Liver (tissue), 9 donors: Measurements from ENCODE around the gene ADNP2. TPM values are rescaled to one million over a fixed set of nuclear protein-coding genes. Genes with fewer than 3 reads are reported as not detected.

Experiments
- DNase-seq: peaks from one replicate; pipeline ENCODE4 v3.0.0-alpha.2; 2017; ENCODE audit warnings: low spot score
- H3K27ac ChIP-seq, 2 donors: one replicate each; pipeline ENCODE4 v1.7.0; 2013; ENCODE audit warnings: inconsistent platforms in 2 of 2, low read length in 2 of 2, control low read depth in 1 of 2, low read depth in 1 of 2, mild to moderate bottlenecking in 1 of 2
- H3K27me3 ChIP-seq, 4 donors: one replicate each; pipeline versions ENCODE4 v1.6.1 to v1.7.0; 2013; ENCODE audit warnings: low read length in 3 of 4, inconsistent platforms in 1 of 4, mild to moderate bottlenecking in 1 of 4, moderate library complexity in 1 of 4; ENCODE audit not compliant: control insufficient read depth in 4 of 4, insufficient read depth in 4 of 4
- H3K36me3 ChIP-seq, 4 donors: one replicate each; pipeline versions ENCODE4 v1.6.1 to v1.7.0; 2013; ENCODE audit warnings: low read length in 3 of 4, mild to moderate bottlenecking in 3 of 4, low read depth in 1 of 4, moderate library complexity in 1 of 4; ENCODE audit not compliant: control insufficient read depth in 4 of 4, insufficient read depth in 3 of 4
- H3K4me1 ChIP-seq, 4 donors: one replicate each; pipeline versions ENCODE4 v1.6.1 to v1.7.0; 2013; ENCODE audit warnings: low read length in 3 of 4, mild to moderate bottlenecking in 3 of 4, moderate library complexity in 1 of 4; ENCODE audit not compliant: control insufficient read depth in 4 of 4, insufficient read depth in 4 of 4
- H3K4me3 ChIP-seq, 3 donors: one replicate each; pipeline versions ENCODE4 v1.6.1 to v1.7.0; 2013; ENCODE audit warnings: low read length in 3 of 3, control low read depth in 1 of 3, low read depth in 1 of 3, mild to moderate bottlenecking in 1 of 3
- H3K9ac ChIP-seq, 2 donors: one replicate each; pipeline ENCODE4 v1.7.0; 2013; ENCODE audit warnings: low read length in 2 of 2, mild to moderate bottlenecking in 2 of 2, moderate library complexity in 2 of 2, control low read depth in 1 of 2, low read depth in 1 of 2
- H3K9me3 ChIP-seq, 4 donors: one replicate each; pipeline versions ENCODE4 v1.6.1 to v1.7.0; 2013; ENCODE audit warnings: low read length in 3 of 4; ENCODE audit not compliant: control insufficient read depth in 4 of 4
- ATF3 ChIP-seq: IDR thresholded peaks from 2 replicates; pipeline ENCODE4 v1.6.1; 2016; ENCODE audit warnings: antibody characterized with exemption
- FOXA1 ChIP-seq: IDR thresholded peaks from 2 replicates; pipeline ENCODE4 v1.6.1; 2016; ENCODE audit warnings: antibody characterized with exemption
- FOXA2 ChIP-seq: IDR thresholded peaks from 2 replicates; pipeline ENCODE4 v1.6.1; 2016; ENCODE audit warnings: antibody characterized with exemption
- GABPA ChIP-seq, 2 donors: IDR thresholded peaks in 1 of 2; conservative IDR thresholded peaks in 1 of 2; 2 replicates each; pipeline ENCODE4 v1.6.1; 2016; ENCODE audit warnings: antibody characterized with exemption in 2 of 2, mild to moderate bottlenecking in 1 of 2, moderate library complexity in 1 of 2
- HNF4A ChIP-seq, 2 donors: conservative IDR thresholded peaks; 2 replicates each; pipeline ENCODE4 v1.6.1; 2016; ENCODE audit warnings: antibody characterized with exemption in 2 of 2, mild to moderate bottlenecking in 2 of 2
- HNF4G ChIP-seq: IDR thresholded peaks from 2 replicates; pipeline ENCODE4 v1.6.1; 2016; ENCODE audit warnings: antibody characterized with exemption
- JUND ChIP-seq, 2 donors: IDR thresholded peaks; 2 replicates each; pipeline ENCODE4 v1.6.1; 2016; ENCODE audit warnings: antibody characterized with exemption in 2 of 2
- NR2F2 ChIP-seq: IDR thresholded peaks from 2 replicates; pipeline ENCODE4 v1.6.1; 2016; ENCODE audit warnings: antibody characterized with exemption
- RAD21 ChIP-seq, 2 donors: IDR thresholded peaks; 2 replicates each; pipeline ENCODE4 v1.6.1; 2016; ENCODE audit warnings: antibody characterized with exemption in 2 of 2, mild to moderate bottlenecking in 2 of 2
- REST ChIP-seq: IDR thresholded peaks from 2 replicates; pipeline ENCODE4 v1.6.1; 2016; ENCODE audit warnings: antibody characterized with exemption, mild to moderate bottlenecking
- RXRA ChIP-seq, 2 donors: IDR thresholded peaks; 2 replicates each; pipeline ENCODE4 v1.6.1; 2017 to 2018; ENCODE audit warnings: antibody characterized with exemption in 2 of 2, mild to moderate bottlenecking in 1 of 2
- SP1 ChIP-seq: IDR thresholded peaks from 2 replicates; pipeline ENCODE4 v1.6.1; 2018; ENCODE audit warnings: antibody characterized with exemption, mild to moderate bottlenecking
- TAF1 ChIP-seq: conservative IDR thresholded peaks from 2 replicates; pipeline ENCODE4 v1.6.1; 2016; ENCODE audit warnings: antibody characterized with exemption, mild to moderate bottlenecking
- WGBS: extraction: QIAGEN DNeasy Blood & Tissue Kit; methylation state at CpG from one replicate; pipeline ENCODE4 v1.1.7; 2013; 5-methylcytosine and 5-hydroxymethylcytosine counted together
- polyA plus RNA-seq, 2 donors: library from polyadenylated mRNA; stranded (reverse) in 1 of 2; unstranded in 1 of 2; fragments of 200-250 nt in 1 of 2; fragments of >200 nt in 1 of 2; fragmentation: Nextera tagmentation in 1 of 2; extraction: Ambion mirVana in 1 of 2; gene quantifications; one replicate each; pipeline versions ENCODE4 v1.2.1 to v1.2.3, GENCODE V29; 2013 to 2015
- total RNA-seq, 2 donors: library from RNA; depleted of rRNA; stranded (reverse); fragments of >200 nt; gene quantifications; one replicate each; pipeline ENCODE4 v1.2.3, GENCODE V29; 2014
- donor health status: healthy.
- donor health status: healthy.
- donor health status: healthy.
- donor health status: healthy.
- donor health status: healthy.

Gene ADNP2
- total and polyA plus RNA-seq, 4 donors, result 2.7 to 9.9 (median 6.4) TPM

GRCh38 chr18:80059945-80060344, 49.1 kb upstream of the ADNP2 start:
- Histone ChIP-seq H3K27ac (no peak overlapping the region), H3K27me3 (no peaks in the 10 kb centered on the region), H3K36me3 (no peaks in the 10 kb centered on the region), H3K4me1 (no peaks in the 10 kb centered on the region), H3K4me3 (no peak overlapping the region), H3K9me3 (peaks cover 0 to 11% (median 7%) of the 10 kb centered on the region in 4 donors), H3K9ac (no peak overlapping the region)
- WGBS, result 90% methylated on average over 6 of the region's 6 CpGs
- TF ChIP-seq SP1 (no peak), RXRA (IDR thresholded peaks at IDR 0.05) (no peak), ATF3 (no peak), REST (no peak), HNF4G (no peak), HNF4A (conservative IDR thresholded peaks at IDR 0.05) (no peak), GABPA (IDR thresholded peaks at IDR 0.05 in 1 of 2, conservative IDR thresholded peaks at IDR 0.05 in 1 of 2) (no peak), FOXA1 (no peak), RAD21 (IDR thresholded peaks at IDR 0.05) (no peak), TAF1 (no peak), NR2F2 (no peak)
- DNase-seq, result no peak

- WGBS, result 90% methylated on average over 9 of the region's 9 CpGs
- Histone ChIP-seq H3K27me3 (no peaks in the 10 kb centered on the region), H3K36me3 (no peaks in the 10 kb centered on the region), H3K4me1 (no peaks in the 10 kb centered on the region), H3K27ac (no peak overlapping the region), H3K4me3 (no peak overlapping the region), H3K9me3 (no peaks in the 10 kb centered on the region), H3K9ac (no peak overlapping the region)
- TF ChIP-seq TAF1 (no peak), HNF4A (conservative IDR thresholded peaks at IDR 0.05) (no peak), RAD21 (IDR thresholded peaks at IDR 0.05) (no peak), RXRA (IDR thresholded peaks at IDR 0.05) (no peak), FOXA2 (no peak), REST (no peak), ATF3 (no peak), HNF4G (no peak), JUND (IDR thresholded peaks at IDR 0.05) (no peak), SP1 (no peak), GABPA (IDR thresholded peaks at IDR 0.05 in 1 of 2, conservative IDR thresholded peaks at IDR 0.05 in 1 of 2) (no peak)
- DNase-seq, result no peak
These were observed 43.4 kb upstream of the ADNP2 start for GRCh38 chr18:80065705-80066104.
